AG09319 (cell line): ENCODE data around the gene SPAG9.

Experiments used
- DNase-seq: peaks from one replicate; pipeline ENCODE4 v3.0.0-alpha.2; 2010; ENCODE audit warnings: low read depth; ENCODE audit errors: extremely low read depth
- CTCF ChIP-seq: IDR thresholded peaks from 2 replicates; pipeline ENCODE4 v1.5.1; 2011; ENCODE audit warnings: low read depth, mild to moderate bottlenecking, inconsistent platforms, low read length, moderate library complexity

SPAG9 gene

DNA sequence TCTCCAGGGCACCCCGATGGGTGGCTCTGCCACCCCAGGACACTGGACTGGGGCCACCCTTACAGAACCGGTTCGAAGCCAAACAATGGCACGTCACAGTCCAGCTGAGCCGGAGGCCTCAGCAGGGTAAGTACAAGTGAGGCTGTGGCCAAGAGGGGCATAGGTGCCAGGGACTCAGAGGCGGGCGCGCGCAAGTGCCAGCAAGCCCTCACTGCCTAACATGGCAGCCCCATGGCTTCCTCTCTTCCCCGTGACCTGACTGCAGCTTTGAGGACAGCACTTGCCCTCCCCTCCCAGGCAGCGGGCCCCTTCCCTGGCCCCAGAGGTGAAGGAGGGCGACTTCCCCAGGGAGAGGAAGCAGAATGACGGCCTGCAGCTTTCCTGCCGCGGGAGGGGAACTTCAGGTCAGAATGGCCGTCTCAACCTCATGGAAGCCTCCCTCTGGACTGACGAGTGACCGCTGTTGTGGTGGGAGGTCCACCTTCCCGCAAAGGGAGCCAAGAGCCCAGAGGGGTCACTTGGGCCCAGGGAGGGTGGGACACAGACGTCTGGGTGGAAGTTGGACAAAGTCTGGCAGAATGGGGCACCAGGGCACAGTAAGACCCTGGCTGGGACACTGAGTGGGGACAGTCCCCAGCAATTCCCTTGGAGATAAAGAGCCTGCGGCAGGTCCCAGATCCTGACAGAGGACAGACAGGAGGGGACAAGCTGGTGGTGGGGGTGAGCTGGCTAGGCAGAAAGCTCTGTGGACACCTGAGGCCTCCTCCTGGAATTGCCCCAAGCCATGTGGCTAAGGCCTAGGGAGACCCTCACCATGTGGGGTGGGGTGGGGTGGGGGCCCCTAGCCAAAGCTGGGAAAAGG lies 202.4 kb downstream of the SPAG9 start:
- no peak for TF ChIP-seq CTCF
- no peak for DNase-seq

- DNase-seq = no peak
- TF ChIP-seq CTCF = no peak
Measured at GRCh38 chr17:50917418-50917743, 203.3 kb downstream of the SPAG9 start.

GRCh38 chr17:50916708-50917417 lies 203.8 kb downstream of the SPAG9 start:
- DNase-seq = no peak

GRCh38 chr17:50916026-50916707 lies 204.5 kb downstream of the SPAG9 start:
- no peak for DNase-seq
- no peak for TF ChIP-seq CTCF

More at GRCh38 chr17:50916708-50917417, 203.8 kb downstream of the SPAG9 start:
- TF ChIP-seq CTCF = no peak

- DNase-seq = no peak
- TF ChIP-seq CTCF = no peak
Measured at GRCh38 chr17:50914505-50915063, 206.1 kb downstream of the SPAG9 start.

- no peak for DNase-seq
- no peak for TF ChIP-seq CTCF
Measured at GRCh38 chr17:50913120-50913519, 207.5 kb downstream of the SPAG9 start.
